ENCODE data around the gene TRIP11. TPM values are rescaled to one million over a fixed set of nuclear protein-coding genes. Genes with fewer than 3 reads are reported as not detected.

Gene TRIP11
- total RNA-seq, 1 donor from 2014 or later = 46.8 TPM

DNA sequence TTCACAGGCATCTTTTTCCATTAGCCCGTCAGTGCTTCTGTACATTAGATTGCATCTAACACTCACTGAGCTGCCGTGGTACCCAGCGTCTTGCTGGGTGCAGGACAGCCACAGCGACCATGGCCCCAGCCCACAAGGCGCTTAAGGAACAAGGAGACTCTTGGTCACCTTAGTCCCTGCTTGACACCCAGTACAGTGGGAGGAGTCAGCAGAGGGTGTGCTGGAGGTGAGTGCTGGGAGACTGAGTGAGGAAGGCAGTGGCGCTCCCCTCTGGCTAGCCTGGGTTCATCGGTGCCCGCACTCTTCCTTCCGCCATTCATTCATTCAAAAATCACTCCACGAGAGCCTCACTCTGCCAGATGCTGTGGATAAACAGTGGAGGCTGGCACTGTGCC lies 114.1 kb downstream of the TRIP11 start:
- Mint-ChIP-seq H3K36me3 (ENCODE audit: low read depth, unreplicated experiment) (no peaks in the 10 kb centered on the region), H3K4me3 (ENCODE audit: unreplicated experiment) (no peak overlapping the region), H3K27me3 (ENCODE audit: unreplicated experiment) (peaks cover 5% of the 10 kb centered on the region), H3K9me3 (ENCODE audit: unreplicated experiment) (no peaks in the 10 kb centered on the region), H3K4me1 (ENCODE audit: unreplicated experiment) (peaks cover 5% of the 10 kb centered on the region), H3K27ac (ENCODE audit: unreplicated experiment) (no peak overlapping the region)
- DNase-seq (ENCODE audit: low spot score) = no peak
- TF ChIP-seq, protein P1, sequence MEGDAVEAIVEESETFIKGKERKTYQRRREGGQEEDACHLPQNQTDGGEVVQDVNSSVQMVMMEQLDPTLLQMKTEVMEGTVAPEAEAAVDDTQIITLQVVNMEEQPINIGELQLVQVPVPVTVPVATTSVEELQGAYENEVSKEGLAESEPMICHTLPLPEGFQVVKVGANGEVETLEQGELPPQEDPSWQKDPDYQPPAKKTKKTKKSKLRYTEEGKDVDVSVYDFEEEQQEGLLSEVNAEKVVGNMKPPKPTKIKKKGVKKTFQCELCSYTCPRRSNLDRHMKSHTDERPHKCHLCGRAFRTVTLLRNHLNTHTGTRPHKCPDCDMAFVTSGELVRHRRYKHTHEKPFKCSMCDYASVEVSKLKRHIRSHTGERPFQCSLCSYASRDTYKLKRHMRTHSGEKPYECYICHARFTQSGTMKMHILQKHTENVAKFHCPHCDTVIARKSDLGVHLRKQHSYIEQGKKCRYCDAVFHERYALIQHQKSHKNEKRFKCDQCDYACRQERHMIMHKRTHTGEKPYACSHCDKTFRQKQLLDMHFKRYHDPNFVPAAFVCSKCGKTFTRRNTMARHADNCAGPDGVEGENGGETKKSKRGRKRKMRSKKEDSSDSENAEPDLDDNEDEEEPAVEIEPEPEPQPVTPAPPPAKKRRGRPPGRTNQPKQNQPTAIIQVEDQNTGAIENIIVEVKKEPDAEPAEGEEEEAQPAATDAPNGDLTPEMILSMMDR (IDR thresholded peaks at IDR 0.05; ENCODE audit: unreplicated experiment) = no peak

DNA sequence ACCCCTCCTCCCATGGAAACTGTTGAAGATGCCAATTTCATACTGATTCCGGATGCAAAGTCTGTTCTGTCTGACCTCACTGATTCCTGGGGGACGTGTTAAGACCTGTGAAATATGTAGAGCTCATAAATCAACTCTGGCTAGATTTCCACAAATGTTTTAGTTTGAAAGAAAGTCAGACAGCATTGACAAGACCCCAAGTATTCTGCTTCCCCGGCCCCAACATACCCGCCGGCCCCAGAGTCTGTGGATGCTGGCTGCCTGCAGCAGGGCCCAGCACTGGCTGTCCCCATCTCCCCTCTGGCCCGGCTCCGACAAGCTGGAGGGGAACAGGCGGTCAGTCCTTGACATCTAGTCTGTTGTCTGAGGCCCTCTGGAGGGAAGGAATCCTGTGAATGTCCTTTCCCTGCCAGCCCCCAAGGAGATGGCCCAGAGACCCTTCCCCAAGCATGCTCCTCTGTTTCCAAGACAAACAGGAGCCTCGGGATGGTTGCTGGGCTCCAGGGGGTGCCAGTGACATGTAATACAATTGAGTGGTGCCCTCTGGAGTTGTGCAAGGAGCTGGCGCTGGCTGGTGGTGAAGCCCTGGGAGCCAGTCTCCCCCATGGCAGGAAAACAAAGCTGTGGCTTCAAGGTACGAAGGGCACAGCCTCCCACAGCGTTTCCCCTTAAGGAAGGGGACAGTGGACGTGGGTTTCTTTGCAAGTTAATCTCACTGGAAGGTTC lies 114.7 kb downstream of the TRIP11 start:
- TF ChIP-seq, protein P1 (IDR thresholded peaks at IDR 0.05; ENCODE audit: unreplicated experiment) = no peak
- H3K9me3 Mint-ChIP-seq (ENCODE audit: unreplicated experiment) = peaks cover under 1% of the 10 kb centered on the region
- H3K36me3 Mint-ChIP-seq (ENCODE audit: low read depth, unreplicated experiment) = no peaks in the 10 kb centered on the region
- H3K4me1 Mint-ChIP-seq (ENCODE audit: unreplicated experiment) = peaks cover 5% of the 10 kb centered on the region
- no peak overlapping the region for H3K4me3 Mint-ChIP-seq (ENCODE audit: unreplicated experiment)
- peaks cover 5% of the 10 kb centered on the region for H3K27me3 Mint-ChIP-seq (ENCODE audit: unreplicated experiment)
- H3K27ac Mint-ChIP-seq (ENCODE audit: unreplicated experiment) = no peak overlapping the region
- DNase-seq (ENCODE audit: low spot score) = no peak

DNA sequence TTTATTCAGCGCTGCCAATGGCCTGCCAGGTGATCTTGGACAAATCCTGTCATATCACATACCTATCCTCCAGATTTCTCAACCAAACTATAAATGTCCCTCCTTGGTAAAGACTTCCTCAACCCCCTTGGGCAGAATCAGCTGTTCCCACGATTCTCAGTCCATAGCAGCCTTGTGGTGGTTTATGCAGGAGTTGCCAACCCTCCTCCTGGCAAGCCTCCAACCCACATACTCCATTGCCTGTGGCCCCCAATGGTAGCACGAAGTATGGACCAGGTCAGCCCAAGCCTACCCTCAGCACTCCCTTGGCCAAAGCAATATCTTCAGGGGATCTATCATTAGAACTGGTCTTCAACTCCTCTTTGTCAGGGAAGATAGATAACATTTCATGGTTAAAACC lies 119.3 kb downstream of the TRIP11 start:
- Mint-ChIP-seq H3K4me1 (ENCODE audit: unreplicated experiment) (no peaks in the 10 kb centered on the region), H3K27me3 (ENCODE audit: unreplicated experiment) (peaks cover 2% of the 10 kb centered on the region), H3K36me3 (ENCODE audit: low read depth, unreplicated experiment) (no peaks in the 10 kb centered on the region), H3K9me3 (ENCODE audit: unreplicated experiment) (peaks cover 4% of the 10 kb centered on the region), H3K4me3 (ENCODE audit: unreplicated experiment) (no peak overlapping the region), H3K27ac (ENCODE audit: unreplicated experiment) (no peak overlapping the region)
- DNase-seq (ENCODE audit: low spot score) = no peak
- TF ChIP-seq, protein P1 (IDR thresholded peaks at IDR 0.05; ENCODE audit: unreplicated experiment) = no peak

DNA sequence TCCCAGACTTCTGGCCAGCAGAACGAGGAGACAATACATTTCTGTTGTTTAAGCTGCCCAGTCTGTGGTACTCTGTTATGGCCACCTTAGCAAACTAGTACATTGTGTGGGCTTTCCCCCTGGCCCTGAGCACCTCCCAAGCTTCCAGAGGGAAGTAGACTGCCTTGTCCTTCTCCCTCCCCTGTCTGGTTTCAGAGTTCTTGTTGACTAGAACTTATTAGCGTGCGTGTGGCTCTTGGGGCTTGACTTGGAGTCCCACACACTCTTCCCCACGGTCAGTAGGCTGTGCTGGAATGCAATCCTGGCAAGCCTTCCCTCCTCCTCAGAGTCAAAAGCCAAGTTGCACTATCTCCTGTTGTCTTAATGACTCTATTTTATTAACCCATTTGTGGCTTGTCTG lies 120.0 kb downstream of the TRIP11 start:
- Mint-ChIP-seq H3K36me3 (ENCODE audit: low read depth, unreplicated experiment) (no peaks in the 10 kb centered on the region), H3K4me1 (ENCODE audit: unreplicated experiment) (no peaks in the 10 kb centered on the region), H3K9me3 (ENCODE audit: unreplicated experiment) (peaks cover 4% of the 10 kb centered on the region), H3K27ac (ENCODE audit: unreplicated experiment) (no peak overlapping the region), H3K27me3 (ENCODE audit: unreplicated experiment) (peaks cover 2% of the 10 kb centered on the region), H3K4me3 (ENCODE audit: unreplicated experiment) (no peak overlapping the region)
- TF ChIP-seq, protein P1 (IDR thresholded peaks at IDR 0.05; ENCODE audit: unreplicated experiment) = no peak
- DNase-seq (ENCODE audit: low spot score) = no peak

DNA sequence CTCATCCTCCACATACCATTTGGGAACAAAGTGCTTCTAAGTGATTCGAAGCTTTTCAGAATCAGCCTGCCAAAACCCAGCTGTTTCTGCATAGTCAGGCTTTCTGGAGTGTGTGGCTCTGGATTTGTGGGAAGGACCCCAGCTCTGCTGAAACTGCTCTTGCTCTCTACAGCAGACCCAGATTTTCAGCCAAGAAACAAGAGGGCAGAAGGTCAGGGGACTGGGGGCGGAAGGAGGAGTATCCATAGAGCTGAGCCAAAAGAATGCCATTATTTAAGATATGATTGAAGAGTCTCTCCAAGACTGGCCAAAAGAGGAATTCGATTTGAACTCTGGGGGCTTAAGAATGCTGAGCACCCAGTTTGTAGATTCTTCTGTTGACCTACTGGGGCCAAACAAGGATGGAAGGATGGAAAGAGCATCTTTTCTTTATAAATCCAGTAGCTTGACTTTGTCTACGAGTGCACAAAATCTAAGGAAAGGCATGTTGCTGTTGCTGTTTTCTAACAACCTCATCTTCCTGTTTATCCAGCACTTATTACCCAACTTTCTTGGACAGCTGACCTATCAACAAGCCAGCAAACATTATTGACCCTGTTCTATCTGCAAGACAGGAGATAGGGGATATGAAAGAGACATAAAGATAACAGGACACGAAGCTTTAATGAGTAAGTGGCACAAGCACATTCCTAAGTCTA lies 121.5 kb downstream of the TRIP11 start:
- H3K4me3 Mint-ChIP-seq (ENCODE audit: unreplicated experiment) = no peak overlapping the region
- TF ChIP-seq, protein P1 (IDR thresholded peaks at IDR 0.05; ENCODE audit: unreplicated experiment) = no peak
- H3K4me1 Mint-ChIP-seq (ENCODE audit: unreplicated experiment) = no peaks in the 10 kb centered on the region
- H3K36me3 Mint-ChIP-seq (ENCODE audit: low read depth, unreplicated experiment) = no peaks in the 10 kb centered on the region
- H3K27me3 Mint-ChIP-seq (ENCODE audit: unreplicated experiment) = peaks cover 2% of the 10 kb centered on the region
- DNase-seq (ENCODE audit: low spot score) = no peak
- no peak overlapping the region for H3K27ac Mint-ChIP-seq (ENCODE audit: unreplicated experiment)
- peaks cover 4% of the 10 kb centered on the region for H3K9me3 Mint-ChIP-seq (ENCODE audit: unreplicated experiment)

Measured in endothelial cell (in vitro differentiated cells).